ENCODE data around the gene LLGL2. TPM values are rescaled to one million over a fixed set of nuclear protein-coding genes. Genes with fewer than 3 reads are reported as not detected.
A peak's percentile ranks its signal among the peaks of the same experiment; 100 is the strongest.

The LLGL2 gene
- total RNA-seq, 1 donor from 2014 or later: 9.0 TPM

- H3K27ac Mint-ChIP-seq: no peak overlapping the region
- intact Hi-C loops (cut with micrococcal nuclease): no loop called here
- no peak overlapping the region for H3K4me3 Mint-ChIP-seq
- no peaks in the 10 kb centered on the region for H3K4me1 Mint-ChIP-seq
- no peaks in the 10 kb centered on the region for H3K9me3 Mint-ChIP-seq
- H3K27me3 Mint-ChIP-seq: no peaks in the 10 kb centered on the region
- H3K36me3 Mint-ChIP-seq (ENCODE audit: low read depth): no peaks in the 10 kb centered on the region
- no peak for DNase-seq
These were observed 24.0 kb downstream of the LLGL2 start for GRCh38 chr17:75549246-75550138.

GRCh38 chr17:75550139-75550465 lies 24.6 kb downstream of the LLGL2 start:
- no peaks in the 10 kb centered on the region for H3K4me1 Mint-ChIP-seq
- no peaks in the 10 kb centered on the region for H3K36me3 Mint-ChIP-seq (ENCODE audit: low read depth)
- intact Hi-C loops (cut with micrococcal nuclease): no loop called here
- no peaks in the 10 kb centered on the region for H3K9me3 Mint-ChIP-seq
- no peaks in the 10 kb centered on the region for H3K27me3 Mint-ChIP-seq
- no peak overlapping the region for H3K27ac Mint-ChIP-seq
- DNase-seq: no peak
- no peak overlapping the region for H3K4me3 Mint-ChIP-seq

- H3K4me1 Mint-ChIP-seq: no peaks in the 10 kb centered on the region
- DNase-seq: no peak
- no peaks in the 10 kb centered on the region for H3K36me3 Mint-ChIP-seq (ENCODE audit: low read depth)
- intact Hi-C loops (cut with micrococcal nuclease): no loop called here
- no peak overlapping the region for H3K4me3 Mint-ChIP-seq
- H3K27me3 Mint-ChIP-seq: no peaks in the 10 kb centered on the region
- H3K9me3 Mint-ChIP-seq: no peaks in the 10 kb centered on the region
- no peak overlapping the region for H3K27ac Mint-ChIP-seq
These were observed 25.8 kb downstream of the LLGL2 start for GRCh38 chr17:75551266-75551665.

GRCh38 chr17:75552425-75553294 lies 27.2 kb downstream of the LLGL2 start:
- no peak for DNase-seq
- Mint-ChIP-seq H3K4me3 (no peak overlapping the region), H3K9me3 (no peaks in the 10 kb centered on the region), H3K4me1 (no peaks in the 10 kb centered on the region), H3K27ac (no peak overlapping the region), H3K27me3 (no peaks in the 10 kb centered on the region), H3K36me3 (ENCODE audit: low read depth) (no peaks in the 10 kb centered on the region)
- intact Hi-C loops (cut with micrococcal nuclease): no loop called here

GRCh38 chr17:75553295-75554110 lies 28.0 kb downstream of the LLGL2 start:
- intact Hi-C loops (cut with micrococcal nuclease): no loop called here
- no peak overlapping the region for H3K4me3 Mint-ChIP-seq
- H3K27me3 Mint-ChIP-seq: no peaks in the 10 kb centered on the region
- no peak overlapping the region for H3K27ac Mint-ChIP-seq
- no peaks in the 10 kb centered on the region for H3K4me1 Mint-ChIP-seq
- H3K36me3 Mint-ChIP-seq (ENCODE audit: low read depth): no peaks in the 10 kb centered on the region
- DNase-seq: no peak
- no peaks in the 10 kb centered on the region for H3K9me3 Mint-ChIP-seq

- Mint-ChIP-seq H3K27ac (no peak overlapping the region), H3K4me1 (no peaks in the 10 kb centered on the region)
These were observed 30.2 kb downstream of the LLGL2 start for GRCh38 chr17:75555679-75556153.

GRCh38 chr17:75557075-75557851 lies 31.8 kb downstream of the LLGL2 start:
- Mint-ChIP-seq H3K4me1 (no peaks in the 10 kb centered on the region), H3K27me3 (no peaks in the 10 kb centered on the region), H3K9me3 (no peaks in the 10 kb centered on the region), H3K36me3 (ENCODE audit: low read depth) (no peaks in the 10 kb centered on the region), H3K4me3 (no peak overlapping the region), H3K27ac (no peak overlapping the region)
- no peak for DNase-seq
- intact Hi-C loops (cut with micrococcal nuclease): no loop called here

More at GRCh38 chr17:75555679-75556153, 30.2 kb downstream of the LLGL2 start:
- DNase-seq: no peak
- intact Hi-C loops (cut with micrococcal nuclease): no loop called here
- H3K27me3 Mint-ChIP-seq: no peaks in the 10 kb centered on the region
- H3K9me3 Mint-ChIP-seq: no peaks in the 10 kb centered on the region
- H3K4me3 Mint-ChIP-seq: no peak overlapping the region
- H3K36me3 Mint-ChIP-seq (ENCODE audit: low read depth): no peaks in the 10 kb centered on the region

GRCh38 chr17:75557852-75558665 lies 32.6 kb downstream of the LLGL2 start:
- no peak for DNase-seq
- Mint-ChIP-seq H3K27me3 (no peaks in the 10 kb centered on the region), H3K4me3 (no peak overlapping the region), H3K9me3 (no peaks in the 10 kb centered on the region), H3K36me3 (ENCODE audit: low read depth) (no peaks in the 10 kb centered on the region), H3K4me1 (no peaks in the 10 kb centered on the region), H3K27ac (no peak overlapping the region)
- intact Hi-C loops (cut with micrococcal nuclease): no loop called here

- H3K4me3 Mint-ChIP-seq: no peak overlapping the region
- peak overlapping the region; percentile 20 for H3K27ac Mint-ChIP-seq
- intact Hi-C loops (cut with micrococcal nuclease): no loop called here
- no peak for DNase-seq
- H3K9me3 Mint-ChIP-seq: no peaks in the 10 kb centered on the region
- no peaks in the 10 kb centered on the region for H3K4me1 Mint-ChIP-seq
- no peaks in the 10 kb centered on the region for H3K36me3 Mint-ChIP-seq (ENCODE audit: low read depth)
- H3K27me3 Mint-ChIP-seq: no peaks in the 10 kb centered on the region
These were observed 33.4 kb downstream of the LLGL2 start for GRCh38 chr17:75558666-75559530.

- no peak for DNase-seq
- H3K27ac Mint-ChIP-seq: no peak overlapping the region
- H3K36me3 Mint-ChIP-seq (ENCODE audit: low read depth): no peaks in the 10 kb centered on the region
- no peak overlapping the region for H3K4me3 Mint-ChIP-seq
- H3K9me3 Mint-ChIP-seq: no peaks in the 10 kb centered on the region
- intact Hi-C loops (cut with micrococcal nuclease): no loop called here
- no peaks in the 10 kb centered on the region for H3K4me1 Mint-ChIP-seq
- H3K27me3 Mint-ChIP-seq: no peaks in the 10 kb centered on the region
These were observed 34.5 kb downstream of the LLGL2 start for GRCh38 chr17:75559958-75560533.

GRCh38 chr17:75561927-75562603 lies 36.6 kb downstream of the LLGL2 start:
- intact Hi-C loops (cut with micrococcal nuclease): no loop called here
- no peaks in the 10 kb centered on the region for H3K9me3 Mint-ChIP-seq
- no peak overlapping the region for H3K4me3 Mint-ChIP-seq
- peaks cover 2% of the 10 kb centered on the region for H3K27me3 Mint-ChIP-seq
- no peak for DNase-seq
- H3K27ac Mint-ChIP-seq: no peak overlapping the region
- H3K36me3 Mint-ChIP-seq (ENCODE audit: low read depth): no peaks in the 10 kb centered on the region
- no peaks in the 10 kb centered on the region for H3K4me1 Mint-ChIP-seq
